AG10803 (cell line): ENCODE data around the gene ARPC3.
A peak's percentile ranks its signal among the peaks of the same experiment; 100 is the strongest.

ENCODE experiments used
- DNase-seq: peaks from one replicate; pipeline ENCODE4 v3.0.0; 2010; ENCODE audit warnings: low read depth
- H3K4me3 ChIP-seq: 2 replicates; pipeline ENCODE4 v1.5.1; 2011; ENCODE audit warnings: mild to moderate bottlenecking, low read length, control low read depth
- TF ChIP-seq, protein P1 (sequence below): conservative IDR thresholded peaks from 2 replicates; pipeline ENCODE4 v1.5.1; 2011; ENCODE audit warnings: mild to moderate bottlenecking, low read length, control low read depth, inconsistent platforms

ARPC3 gene

DNA sequence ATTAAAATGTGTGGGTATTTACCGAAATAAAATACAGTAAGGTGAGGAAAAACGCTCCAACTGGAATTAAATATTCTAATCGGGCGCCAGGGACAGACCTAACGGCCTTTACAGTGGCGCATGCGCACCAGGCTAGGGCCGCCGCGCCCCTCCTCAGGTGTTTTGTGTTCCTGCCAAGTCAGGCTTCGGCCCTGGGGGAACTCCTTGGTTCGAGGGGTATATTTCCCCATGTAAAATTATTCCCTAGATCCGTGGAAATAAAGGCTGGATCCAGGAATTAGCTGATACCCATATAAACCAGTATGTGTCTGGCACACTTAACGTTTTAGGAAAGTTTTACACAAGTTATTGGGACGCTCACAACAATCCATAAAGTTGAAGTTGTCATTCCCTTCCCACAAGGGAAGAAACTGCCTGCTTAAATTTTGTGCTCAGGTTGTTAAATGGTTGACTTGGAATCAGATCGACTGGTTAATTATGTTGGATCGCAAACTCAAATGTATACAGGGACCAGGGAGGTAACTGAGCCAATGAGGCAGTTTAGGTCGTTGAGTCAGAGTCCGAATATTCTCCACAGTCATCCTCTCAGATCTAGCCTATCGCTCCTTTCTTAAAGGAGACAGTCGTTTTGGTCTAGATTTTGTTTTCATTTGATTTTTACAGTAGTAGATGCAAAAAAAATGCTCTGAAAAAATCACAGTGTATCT, 46.0 kb downstream of the ARPC3 start:
- TF ChIP-seq, protein P1, sequence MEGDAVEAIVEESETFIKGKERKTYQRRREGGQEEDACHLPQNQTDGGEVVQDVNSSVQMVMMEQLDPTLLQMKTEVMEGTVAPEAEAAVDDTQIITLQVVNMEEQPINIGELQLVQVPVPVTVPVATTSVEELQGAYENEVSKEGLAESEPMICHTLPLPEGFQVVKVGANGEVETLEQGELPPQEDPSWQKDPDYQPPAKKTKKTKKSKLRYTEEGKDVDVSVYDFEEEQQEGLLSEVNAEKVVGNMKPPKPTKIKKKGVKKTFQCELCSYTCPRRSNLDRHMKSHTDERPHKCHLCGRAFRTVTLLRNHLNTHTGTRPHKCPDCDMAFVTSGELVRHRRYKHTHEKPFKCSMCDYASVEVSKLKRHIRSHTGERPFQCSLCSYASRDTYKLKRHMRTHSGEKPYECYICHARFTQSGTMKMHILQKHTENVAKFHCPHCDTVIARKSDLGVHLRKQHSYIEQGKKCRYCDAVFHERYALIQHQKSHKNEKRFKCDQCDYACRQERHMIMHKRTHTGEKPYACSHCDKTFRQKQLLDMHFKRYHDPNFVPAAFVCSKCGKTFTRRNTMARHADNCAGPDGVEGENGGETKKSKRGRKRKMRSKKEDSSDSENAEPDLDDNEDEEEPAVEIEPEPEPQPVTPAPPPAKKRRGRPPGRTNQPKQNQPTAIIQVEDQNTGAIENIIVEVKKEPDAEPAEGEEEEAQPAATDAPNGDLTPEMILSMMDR = no peak
- peak overlapping the region; percentile 88 for H3K4me3 ChIP-seq
- peak; percentile 46 for DNase-seq

- DNase-seq = peak; percentile 91
- TF ChIP-seq, protein P1 = no peak; the same call in 1 of the 2 replicates
- H3K4me3 ChIP-seq = peak within 1 kb of the TSS; percentile 88
These were observed 46.8 kb downstream of the ARPC3 start, which contains the start of gene ANAPC7 for GRCh38 chr12:110403146-110403975. Gene ANAPC7, minus strand, starts transcription at chr12:110403708. Its CDS starts 81 bp downstream, at chr12:110403627.
